ENCODE data around the gene PPM1H. TPM values are rescaled to one million over a fixed set of nuclear protein-coding genes. Genes with fewer than 3 reads are reported as not detected.

The PPM1H gene
- total RNA-seq, 1 donor from 2014 or later: 31.0 TPM

GRCh38 chr12:62847709-62848108 is 87.2 kb downstream of the PPM1H start:
- no peak for DNase-seq (ENCODE audit: extremely low spot score, unreplicated experiment)
- peaks cover 4% of the 10 kb centered on the region for H3K9me3 Mint-ChIP-seq
- H3K4me3 Mint-ChIP-seq: no peak overlapping the region
- H3K4me1 Mint-ChIP-seq (ENCODE audit: unreplicated experiment): peaks cover 23% of the 10 kb centered on the region
- no peaks in the 10 kb centered on the region for H3K27me3 Mint-ChIP-seq
- no peak overlapping the region for H3K27ac Mint-ChIP-seq
- no peak for TF ChIP-seq CTCF (conservative IDR thresholded peaks at IDR 0.05)
- H3K36me3 Mint-ChIP-seq: peaks cover 9% of the 10 kb centered on the region

- H3K4me3 Mint-ChIP-seq: no peak overlapping the region
- no peak for TF ChIP-seq CTCF (conservative IDR thresholded peaks at IDR 0.05)
- peaks cover 4% of the 10 kb centered on the region for H3K9me3 Mint-ChIP-seq
- peaks cover 9% of the 10 kb centered on the region for H3K36me3 Mint-ChIP-seq
- H3K27me3 Mint-ChIP-seq: no peaks in the 10 kb centered on the region
- DNase-seq (ENCODE audit: extremely low spot score, unreplicated experiment): no peak
- peaks cover 27% of the 10 kb centered on the region for H3K4me1 Mint-ChIP-seq (ENCODE audit: unreplicated experiment)
- no peak overlapping the region for H3K27ac Mint-ChIP-seq
Measured at GRCh38 chr12:62846491-62846890, 88.5 kb downstream of the PPM1H start.

- Mint-ChIP-seq H3K36me3 (peaks cover 16% of the 10 kb centered on the region), H3K4me1 (ENCODE audit: unreplicated experiment) (peaks cover 37% of the 10 kb centered on the region), H3K27me3 (no peaks in the 10 kb centered on the region), H3K9me3 (peaks cover 14% of the 10 kb centered on the region), H3K27ac (peak overlapping the region; percentile 15), H3K4me3 (no peak overlapping the region)
- TF ChIP-seq CTCF (conservative IDR thresholded peaks at IDR 0.05): no peak
- no peak for DNase-seq (ENCODE audit: extremely low spot score, unreplicated experiment)
Measured at GRCh38 chr12:62844915-62845314, 90.0 kb downstream of the PPM1H start.

GRCh38 chr12:62843716-62844115 is 91.2 kb downstream of the PPM1H start:
- no peaks in the 10 kb centered on the region for H3K27me3 Mint-ChIP-seq
- peaks cover 41% of the 10 kb centered on the region for H3K4me1 Mint-ChIP-seq (ENCODE audit: unreplicated experiment)
- H3K27ac Mint-ChIP-seq: peak overlapping the region; percentile 57
- no peak for DNase-seq (ENCODE audit: extremely low spot score, unreplicated experiment)
- peaks cover 14% of the 10 kb centered on the region for H3K9me3 Mint-ChIP-seq
- peaks cover 10% of the 10 kb centered on the region for H3K36me3 Mint-ChIP-seq
- no peak for TF ChIP-seq CTCF (conservative IDR thresholded peaks at IDR 0.05)
- peak overlapping the region; percentile 9 for H3K4me3 Mint-ChIP-seq

GRCh38 chr12:62841846-62842245 is 93.1 kb downstream of the PPM1H start:
- Mint-ChIP-seq H3K4me3 (no peak overlapping the region), H3K4me1 (ENCODE audit: unreplicated experiment) (peaks cover 45% of the 10 kb centered on the region)

More at GRCh38 chr12:62841846-62842245, 93.1 kb downstream of the PPM1H start:
- H3K27me3 Mint-ChIP-seq: no peaks in the 10 kb centered on the region
- DNase-seq (ENCODE audit: extremely low spot score, unreplicated experiment): no peak
- H3K27ac Mint-ChIP-seq: no peak overlapping the region
- peaks cover 10% of the 10 kb centered on the region for H3K36me3 Mint-ChIP-seq
- peaks cover 14% of the 10 kb centered on the region for H3K9me3 Mint-ChIP-seq
- no peak for TF ChIP-seq CTCF (conservative IDR thresholded peaks at IDR 0.05)
